Measurements from ENCODE around the gene PLET1. TPM values are rescaled to one million over a fixed set of nuclear protein-coding genes. Genes with fewer than 3 reads are reported as not detected.

PLET1 gene
- total RNA-seq, 1 donor from 2014 or later = not detected

Other genes starting within 250 kb of the PLET1 start
- gene DLAT, start 235.5 kb downstream of the PLET1 start, total RNA-seq (ENCODE audit: low replicate concordance) = 43.8 and 46.8 TPM in 2 replicates
- 3.1 and 5.5 TPM in 2 replicates for gene PIH1D2, start 186.8 kb downstream of the PLET1 start, total RNA-seq (ENCODE audit: low replicate concordance)
- 27.4 and 31.2 TPM in 2 replicates for gene NKAPD1, start 186.6 kb downstream of the PLET1 start, total RNA-seq (ENCODE audit: low replicate concordance)
- gene TIMM8B, start 174.1 kb downstream of the PLET1 start, total RNA-seq (ENCODE audit: low replicate concordance) = 80.0 and 84.9 TPM in 2 replicates
- gene SDHD, start 174.0 kb downstream of the PLET1 start, total RNA-seq (ENCODE audit: low replicate concordance) = 67.9 and 97.2 TPM in 2 replicates
- 0.94 and 1.3 TPM in 2 replicates for gene IL18, start 96.8 kb downstream of the PLET1 start, total RNA-seq (ENCODE audit: low replicate concordance)
- not detected in 2 replicates for gene TEX12, start 93.5 kb downstream of the PLET1 start, total RNA-seq (ENCODE audit: low replicate concordance)
- gene BCO2, start 85.3 kb downstream of the PLET1 start, total RNA-seq (ENCODE audit: low replicate concordance) = 2.2 and 2.7 TPM in 2 replicates
- gene PTS, start 34.4 kb downstream of the PLET1 start, total RNA-seq (ENCODE audit: low replicate concordance) = 27.3 and 35.1 TPM in 2 replicates

Data from type B pancreatic cell (in vitro differentiated cells).